Hepatocyte (in vitro differentiated cells): ENCODE results near the gene S100A14. TPM values are rescaled to one million over a fixed set of nuclear protein-coding genes. Genes with fewer than 3 reads are reported as not detected.

Experiments
- DNase-seq: peaks from one replicate; pipeline ENCODE4 v3.0.0-alpha.2; 2016; ENCODE audit warnings: low spot score
- H2AFZ ChIP-seq: fragments of 200-600 bp; sonication (generic); 2 replicates; pipeline ENCODE4 v1.6.0; 2016; ENCODE audit warnings: antibody characterized with exemption, mild to moderate bottlenecking
- H3K27ac ChIP-seq: fragments of 200-600 bp; sonication (generic); 2 replicates; pipeline ENCODE4 v1.5.1; 2016; ENCODE audit warnings: mild to moderate bottlenecking
- H3K27me3 ChIP-seq: fragments of 200-600 bp; sonication (generic); 2 replicates; pipeline ENCODE4 v1.6.1; 2016
- H3K36me3 ChIP-seq: fragments of 200-600 bp; sonication (generic); replicated peaks from 2 replicates; pipeline ENCODE4 v1.5.1; 2016; ENCODE audit warnings: low read depth; ENCODE audit not compliant: insufficient read depth
- H3K4me1 ChIP-seq: fragments of 200-600 bp; sonication (generic); 2 replicates; pipeline ENCODE4 v1.5.1; 2016; ENCODE audit warnings: mild to moderate bottlenecking, moderate library complexity; ENCODE audit not compliant: insufficient read depth
- H3K4me2 ChIP-seq: fragments of 200-600 bp; sonication (generic); 2 replicates; pipeline ENCODE4 v1.6.0; 2016
- H3K4me3 ChIP-seq: fragments of 200-600 bp; sonication (generic); 2 replicates; pipeline ENCODE4 v1.5.1; 2016; ENCODE audit warnings: mild to moderate bottlenecking
- H3K79me2 ChIP-seq: fragments of 200-600 bp; sonication (generic); 2 replicates; pipeline ENCODE4 v1.6.0; 2017; ENCODE audit warnings: mild to moderate bottlenecking
- H3K9me2 ChIP-seq: fragments of 200-600 bp; sonication (generic); replicated peaks from 2 replicates; pipeline ENCODE4 v1.6.0; 2017; ENCODE audit warnings: mild to moderate bottlenecking; ENCODE audit not compliant: insufficient read depth
- H3K9me3 ChIP-seq: fragments of 200-600 bp; sonication (generic); 2 replicates; pipeline ENCODE4 v1.5.1; 2016; ENCODE audit warnings: low read depth, mild to moderate bottlenecking
- H4K20me1 ChIP-seq: fragments of 200-600 bp; sonication (generic); 2 replicates; pipeline ENCODE4 v1.6.0; 2016; ENCODE audit warnings: mild to moderate bottlenecking; ENCODE audit not compliant: insufficient read depth, poor library complexity, severe bottlenecking
- EZH2 ChIP-seq: fragments of 200-600 bp; sonication (generic); IDR thresholded peaks from 2 replicates; pipeline ENCODE4 v1.6.1; 2016; ENCODE audit warnings: antibody characterized with exemption, mild to moderate bottlenecking, borderline replicate concordance
- EZH2phosphoT487 ChIP-seq: fragments of 200-600 bp; sonication (generic); IDR thresholded peaks from one replicate; pipeline ENCODE4 v1.6.1; 2018; ENCODE audit warnings: antibody characterized with exemption, mild to moderate bottlenecking, low read depth, moderate library complexity; ENCODE audit not compliant: unreplicated experiment, severe bottlenecking
- WGBS: methylation state at CpG from one replicate; pipeline ENCODE4 v1.1.6; 2016; ENCODE audit warnings: low lambda C conversion rate; ENCODE audit errors: missing lambda C conversion rate; 5-methylcytosine and 5-hydroxymethylcytosine counted together
- polyA plus RNA-seq: library from polyadenylated mRNA; unstranded; fragments of >200 nt; fragmentation: Nextera tagmentation; extraction: Ambion mirVana; gene quantifications from 2 replicates; pipeline ENCODE4 v1.2.1, GENCODE V29; 2016
- total RNA-seq: library from RNA; depleted of rRNA; stranded (reverse); fragments of >200 nt; gene quantifications from 2 replicates; pipeline ENCODE4 v1.2.3, GENCODE V29; 2014
- TF ChIP-seq, protein P1 (sequence below): fragments of 200-600 bp; sonication (generic); IDR thresholded peaks from 2 replicates; pipeline ENCODE4 v1.5.1; 2016; ENCODE audit warnings: antibody characterized with exemption, mild to moderate bottlenecking; ENCODE audit not compliant: poor library complexity

The S100A14 gene
- total and polyA plus RNA-seq, 2 experiments from 2014 or later: 94.9 to 112 TPM

DNA sequence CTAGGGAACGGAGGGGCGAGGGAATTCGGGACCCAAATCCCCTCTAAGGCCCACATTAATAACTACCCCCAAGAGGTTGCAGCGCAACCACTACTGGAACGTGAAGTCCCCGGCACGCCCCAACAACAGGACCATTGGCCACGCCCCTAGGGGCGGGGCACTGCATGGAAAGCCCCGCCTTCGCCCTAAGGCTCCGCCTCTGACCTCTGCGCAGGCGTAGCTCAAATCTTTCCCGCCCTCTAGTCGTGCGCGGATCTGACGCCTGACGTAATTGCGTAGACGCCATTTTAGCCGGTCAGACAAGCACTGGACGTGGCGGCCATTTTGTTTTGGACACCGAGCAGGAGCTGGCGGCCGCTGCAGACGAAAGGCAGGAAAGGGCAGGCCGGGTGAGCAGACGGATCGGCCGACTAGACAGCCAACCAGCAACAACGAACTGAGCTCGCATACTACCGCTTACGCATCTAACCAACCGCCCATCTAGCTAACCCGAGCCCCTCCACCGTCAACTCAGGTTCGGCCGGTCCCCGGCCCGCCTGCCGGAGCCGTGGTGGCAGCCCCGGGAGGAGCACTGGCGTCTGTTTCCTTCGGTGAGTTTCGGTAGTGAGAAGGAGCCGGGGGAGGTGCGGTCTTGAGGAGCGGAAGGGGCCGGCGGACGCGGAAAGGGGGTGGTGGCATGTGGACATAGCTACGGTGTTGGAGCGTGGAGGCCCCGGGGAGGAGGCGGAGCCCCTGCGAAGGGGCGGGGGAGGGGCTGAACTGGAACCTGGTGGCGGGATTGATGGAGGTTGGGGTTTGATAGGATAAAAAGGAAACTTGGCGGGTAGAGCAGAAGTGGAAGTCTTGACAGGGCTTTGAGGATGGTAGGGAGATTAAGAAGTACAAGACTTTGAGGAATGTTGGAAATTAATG is 17.9 kb upstream of the S100A14 start, which contains the start of gene CHTOP:
Gene CHTOP (plus strand): TSS at position 313 of the 912 bp plus-strand sequence. CDS start 2,523 bp downstream, outside the sequence.
- Histone ChIP-seq H3K9me3 (no peaks in the 10 kb centered on the region), H4K20me1 (peaks cover 36% of the 10 kb centered on the region), H3K4me2 (peak within 1 kb of the TSS; percentile 84), H3K79me2 (peaks cover 47% of the 10 kb centered on the region), H3K4me3 (peak within 1 kb of the TSS; percentile 65), H2AFZ (peak within 1 kb of the TSS; percentile 36), H3K9me2 (no peaks in the 10 kb centered on the region), H3K36me3 (no peaks in the 10 kb centered on the region), H3K27ac (peak within 1 kb of the TSS; percentile 99), H3K27me3 (no peaks in the 10 kb centered on the region), H3K4me1 (peaks cover 21% of the 10 kb centered on the region)
- TF ChIP-seq EZH2 (no peak), EZH2phosphoT487 (no peak)
- TF ChIP-seq, protein P1, sequence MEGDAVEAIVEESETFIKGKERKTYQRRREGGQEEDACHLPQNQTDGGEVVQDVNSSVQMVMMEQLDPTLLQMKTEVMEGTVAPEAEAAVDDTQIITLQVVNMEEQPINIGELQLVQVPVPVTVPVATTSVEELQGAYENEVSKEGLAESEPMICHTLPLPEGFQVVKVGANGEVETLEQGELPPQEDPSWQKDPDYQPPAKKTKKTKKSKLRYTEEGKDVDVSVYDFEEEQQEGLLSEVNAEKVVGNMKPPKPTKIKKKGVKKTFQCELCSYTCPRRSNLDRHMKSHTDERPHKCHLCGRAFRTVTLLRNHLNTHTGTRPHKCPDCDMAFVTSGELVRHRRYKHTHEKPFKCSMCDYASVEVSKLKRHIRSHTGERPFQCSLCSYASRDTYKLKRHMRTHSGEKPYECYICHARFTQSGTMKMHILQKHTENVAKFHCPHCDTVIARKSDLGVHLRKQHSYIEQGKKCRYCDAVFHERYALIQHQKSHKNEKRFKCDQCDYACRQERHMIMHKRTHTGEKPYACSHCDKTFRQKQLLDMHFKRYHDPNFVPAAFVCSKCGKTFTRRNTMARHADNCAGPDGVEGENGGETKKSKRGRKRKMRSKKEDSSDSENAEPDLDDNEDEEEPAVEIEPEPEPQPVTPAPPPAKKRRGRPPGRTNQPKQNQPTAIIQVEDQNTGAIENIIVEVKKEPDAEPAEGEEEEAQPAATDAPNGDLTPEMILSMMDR: no peak
- 2% methylated on average over 65 of the region's 65 CpGs for whole genome bisulfite sequencing
- peak; percentile 99 for DNase-seq

DNA sequence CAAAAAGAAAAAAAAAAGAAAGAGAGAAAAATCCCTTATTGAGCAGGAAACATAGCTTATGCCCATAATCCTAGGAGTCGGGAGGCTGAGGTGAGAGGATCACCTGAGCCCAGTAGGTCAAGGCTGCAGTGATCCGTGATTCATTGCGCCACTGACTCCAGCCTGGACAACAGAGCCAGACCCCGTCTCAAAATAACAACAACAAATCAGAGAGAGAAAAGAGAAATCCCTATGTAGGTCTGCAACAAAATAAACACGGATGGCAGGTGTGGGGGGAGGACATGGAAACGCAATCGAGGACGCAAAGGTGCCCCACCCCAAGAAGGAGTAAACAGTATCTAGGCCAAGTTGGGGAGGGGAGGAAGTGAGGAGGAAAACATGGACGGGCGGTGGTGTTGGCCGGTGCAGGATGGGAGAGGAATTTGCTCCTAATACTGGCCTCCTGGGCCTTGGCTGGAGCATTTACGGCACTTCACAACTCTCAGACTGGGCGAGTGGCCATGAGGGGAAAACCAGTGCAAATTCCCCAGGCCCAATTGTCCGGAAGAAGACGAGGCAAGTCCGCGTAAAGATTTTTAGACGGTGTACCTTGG is 17.1 kb upstream of the S100A14 start:
- H3K79me2 ChIP-seq: peaks cover 39% of the 10 kb centered on the region
- peak overlapping the region; percentile 49 for H3K4me2 ChIP-seq
- H3K9me2 ChIP-seq: no peaks in the 10 kb centered on the region
- H3K9me3 ChIP-seq: no peaks in the 10 kb centered on the region
- no peak overlapping the region for H2AFZ ChIP-seq
- no peak for DNase-seq
- H3K36me3 ChIP-seq: no peaks in the 10 kb centered on the region
- TF ChIP-seq EZH2phosphoT487 (no peak), EZH2 (no peak)
- TF ChIP-seq, protein P1: no peak
- no peak overlapping the region for H3K4me3 ChIP-seq
- 67% methylated on average over 18 of the region's 18 CpGs for WGBS
- H3K4me1 ChIP-seq: peaks cover 21% of the 10 kb centered on the region
- H3K27me3 ChIP-seq: no peaks in the 10 kb centered on the region
- peak overlapping the region; percentile 50 for H3K27ac ChIP-seq
- peaks cover 31% of the 10 kb centered on the region for H4K20me1 ChIP-seq

DNA sequence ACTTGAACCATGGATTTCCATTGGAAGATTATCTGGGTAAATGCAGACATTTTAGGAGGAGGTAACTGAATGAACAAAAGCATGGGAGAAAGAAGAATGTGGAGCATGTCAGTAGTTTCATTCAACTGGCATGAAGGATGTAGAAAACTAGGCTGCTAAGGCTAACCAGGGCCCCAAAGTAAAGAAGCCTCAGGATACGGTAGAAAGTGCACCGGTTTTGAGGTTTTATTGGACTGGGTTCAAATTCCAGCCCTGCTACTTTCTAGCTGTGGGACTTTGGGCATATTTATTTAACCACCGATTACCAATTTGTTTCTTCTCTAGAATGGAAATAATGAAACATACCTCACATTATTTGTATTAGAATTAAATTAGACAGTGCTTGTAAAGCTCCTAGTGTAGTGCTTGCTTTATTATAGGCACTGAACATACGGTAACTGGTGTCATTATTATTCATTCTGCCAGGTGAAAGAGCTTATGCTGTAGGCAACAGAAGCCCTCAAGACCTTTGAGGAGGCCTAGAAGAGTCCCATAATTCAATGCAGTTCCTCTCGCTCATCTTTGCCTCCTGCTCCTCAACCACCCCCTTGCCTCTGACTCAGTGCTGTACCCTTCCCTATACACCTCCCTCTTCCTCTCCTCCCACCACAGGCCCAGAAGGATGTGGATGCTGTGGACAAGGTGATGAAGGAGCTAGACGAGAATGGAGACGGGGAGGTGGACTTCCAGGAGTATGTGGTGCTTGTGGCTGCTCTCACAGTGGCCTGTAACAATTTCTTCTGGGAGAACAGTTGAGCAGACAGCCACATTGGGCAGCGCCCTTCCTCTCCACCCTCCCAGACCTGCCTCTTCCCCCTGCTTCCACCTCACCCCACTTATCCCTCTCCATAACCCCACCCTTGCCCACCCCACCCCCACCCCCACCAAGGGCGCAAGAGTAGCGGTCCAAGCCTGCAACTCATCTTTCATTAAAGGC is 15.2 kb upstream of the S100A14 start:
- Histone ChIP-seq H3K27me3 (no peaks in the 10 kb centered on the region), H3K4me1 (peaks cover 37% of the 10 kb centered on the region), H3K4me2 (no peak overlapping the region), H4K20me1 (peaks cover 20% of the 10 kb centered on the region), H3K36me3 (no peaks in the 10 kb centered on the region), H3K4me3 (no peak overlapping the region), H3K27ac (peak overlapping the region; percentile 40), H3K79me2 (peaks cover 23% of the 10 kb centered on the region), H3K9me2 (no peaks in the 10 kb centered on the region), H3K9me3 (no peaks in the 10 kb centered on the region), H2AFZ (no peak overlapping the region)
- TF ChIP-seq, protein P1: no peak
- no peak for TF ChIP-seq EZH2phosphoT487
- TF ChIP-seq EZH2: no peak
- DNase-seq: no peak
- 71% methylated on average over 10 of the region's 10 CpGs for WGBS
